DMS153 treated with DMSO at 0.1 percent for 48 hours (cell line): ENCODE data around the gene IRAK3.
"Not testable (repeated sequence)": the region's sequence is repeated elsewhere in the genome, so short reads cannot be mapped to it uniquely, and the experiment has no call there.

Experiments
- DNase-seq: peaks from one replicate; lab custom pipeline; 2025; ENCODE audit not compliant: unreplicated experiment; lab: John Stamatoyannopoulos, UW

Gene IRAK3

DNA sequence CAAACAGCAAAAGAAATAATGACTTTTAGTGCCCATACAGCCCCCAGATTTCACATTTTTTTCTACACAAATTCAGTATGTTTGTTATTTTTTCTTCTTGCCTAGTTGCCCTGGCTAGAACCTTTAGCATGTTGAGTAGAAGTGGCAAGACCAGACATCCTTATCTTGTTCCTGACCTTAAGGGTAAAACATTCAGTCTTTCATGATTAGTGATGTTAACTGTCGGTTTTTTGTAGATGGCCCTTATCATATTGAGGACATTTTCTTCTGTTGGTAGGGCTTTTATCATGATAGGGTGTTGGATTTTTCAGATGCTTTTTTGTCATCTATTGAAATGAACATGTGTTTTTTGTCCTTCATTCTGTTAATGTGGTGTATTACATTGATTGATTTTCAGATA is 17.1 kb downstream of the IRAK3 start:
- no peak for DNase-seq

DNA sequence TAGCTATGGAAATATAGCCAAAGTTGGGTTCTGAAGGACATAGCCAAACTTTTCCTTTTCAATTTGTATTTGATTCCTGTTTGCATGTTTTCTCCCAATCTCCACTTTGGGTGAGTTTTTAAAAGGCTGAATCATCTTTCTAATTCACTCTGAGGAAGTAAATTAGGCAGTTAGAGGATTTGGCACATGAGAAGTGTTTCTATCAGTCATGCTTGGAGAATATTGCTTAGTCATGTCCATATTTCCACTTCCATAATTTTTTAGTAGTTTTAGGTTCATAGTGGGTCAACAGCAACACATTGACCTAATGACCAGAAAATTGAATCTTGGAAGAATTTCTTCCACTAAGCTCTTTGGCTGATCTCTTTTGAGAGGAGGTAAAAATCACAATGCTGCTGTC is 21.8 kb downstream of the IRAK3 start:
- DNase-seq = no peak

DNA sequence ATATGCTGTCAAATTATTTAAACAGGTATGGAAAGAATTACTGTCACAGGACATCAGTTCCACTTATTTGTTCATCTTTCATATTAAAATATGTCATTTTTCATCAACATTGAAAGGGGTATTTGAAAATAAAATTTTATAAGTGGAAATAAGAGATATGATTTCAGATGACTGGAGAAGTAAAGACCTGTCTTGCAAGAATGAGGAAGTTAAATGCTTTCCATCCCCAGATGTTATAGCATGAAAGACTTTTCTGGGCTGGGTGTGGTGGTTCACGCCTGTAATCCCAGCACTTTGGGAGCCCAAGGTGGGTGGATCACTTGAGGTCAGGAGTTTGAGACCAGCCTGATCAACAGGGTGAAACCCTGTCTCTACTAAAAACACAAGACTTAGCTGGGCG is 22.6 kb downstream of the IRAK3 start:
- not testable (repeated sequence) for DNase-seq

DNA sequence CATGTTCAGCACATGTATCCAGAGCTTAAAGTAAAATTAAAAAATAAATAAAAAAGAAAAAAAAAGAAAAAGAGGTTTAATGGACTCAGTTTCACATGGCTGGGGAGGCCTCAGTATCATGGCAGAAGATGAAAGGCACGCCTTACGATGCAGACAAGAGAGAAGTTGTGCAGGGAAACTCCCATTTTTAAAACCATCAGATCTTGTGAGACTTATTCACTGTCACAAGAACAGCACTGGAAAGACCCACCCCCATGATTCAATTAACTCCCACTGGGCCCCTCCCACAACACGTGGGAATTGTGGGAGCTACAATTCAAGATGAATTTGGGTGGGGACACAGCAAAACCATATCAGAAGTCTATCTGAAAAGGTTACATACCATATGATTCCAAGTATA is 24.0 kb downstream of the IRAK3 start:
- DNase-seq = not testable (repeated sequence)

DNA sequence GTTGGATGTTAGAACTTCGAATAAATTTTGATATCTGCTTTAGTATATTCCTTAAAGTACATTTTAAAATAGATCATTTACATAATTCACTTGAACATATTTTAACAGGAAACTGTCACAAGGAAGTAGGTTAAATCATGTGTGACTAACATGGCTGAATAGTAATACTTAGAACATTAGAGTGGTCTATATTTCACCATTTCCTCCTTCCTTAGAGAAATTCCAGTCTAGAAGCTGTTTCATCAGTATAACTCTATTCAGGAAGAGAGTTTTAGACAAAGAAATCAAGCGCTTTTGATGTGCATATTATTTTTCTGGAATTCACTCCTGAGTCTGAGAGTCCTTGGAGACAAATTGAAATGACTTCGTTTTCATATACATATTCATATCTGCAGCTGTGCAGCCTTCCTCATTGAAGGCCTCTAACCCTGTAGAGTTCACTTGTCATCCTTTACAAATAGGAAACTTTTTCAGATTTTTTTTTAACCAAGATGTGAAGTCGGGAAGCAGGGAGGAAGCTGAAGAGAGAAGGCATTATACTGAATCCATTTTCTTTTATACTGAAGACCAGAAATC is 28.4 kb downstream of the IRAK3 start:
- DNase-seq = no peak

DNA sequence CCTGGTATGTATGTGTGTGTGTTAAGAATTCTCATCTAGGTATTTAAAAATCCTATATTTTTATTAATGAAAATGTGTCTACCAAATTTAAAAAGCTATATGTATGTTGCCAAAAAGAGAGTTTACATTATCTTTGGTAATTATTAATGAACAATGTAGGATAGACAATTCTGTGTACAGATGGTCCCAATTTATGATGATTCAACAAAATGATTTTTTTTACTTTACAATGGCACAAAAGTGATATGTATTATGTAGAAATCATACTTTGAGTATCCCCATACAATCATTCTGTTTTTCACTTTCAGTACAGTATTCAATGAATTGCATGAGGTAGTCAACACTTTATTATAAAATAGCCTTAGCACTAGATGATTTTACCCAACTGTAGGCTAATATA is 39.4 kb downstream of the IRAK3 start:
- no peak for DNase-seq

DNA sequence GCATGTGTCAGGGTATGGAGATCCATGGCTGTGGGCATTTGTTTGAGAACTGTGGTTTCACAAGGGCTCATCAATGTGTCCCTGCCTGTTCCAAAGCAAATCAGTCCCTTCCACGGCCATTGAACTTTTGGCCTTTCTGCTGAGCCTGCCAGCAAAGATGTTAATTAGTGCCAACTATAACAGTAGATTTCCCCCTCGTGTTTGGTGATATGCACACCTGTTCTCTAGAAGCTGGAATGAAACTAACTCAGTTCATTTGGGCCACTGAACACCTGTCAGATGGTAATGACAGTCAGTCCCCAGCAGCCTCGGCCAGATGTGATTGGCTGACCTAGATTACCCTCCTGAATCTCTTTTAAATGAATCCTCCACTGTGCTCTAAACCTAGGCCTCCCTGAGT is 43.2 kb downstream of the IRAK3 start:
- no peak for DNase-seq

DNA sequence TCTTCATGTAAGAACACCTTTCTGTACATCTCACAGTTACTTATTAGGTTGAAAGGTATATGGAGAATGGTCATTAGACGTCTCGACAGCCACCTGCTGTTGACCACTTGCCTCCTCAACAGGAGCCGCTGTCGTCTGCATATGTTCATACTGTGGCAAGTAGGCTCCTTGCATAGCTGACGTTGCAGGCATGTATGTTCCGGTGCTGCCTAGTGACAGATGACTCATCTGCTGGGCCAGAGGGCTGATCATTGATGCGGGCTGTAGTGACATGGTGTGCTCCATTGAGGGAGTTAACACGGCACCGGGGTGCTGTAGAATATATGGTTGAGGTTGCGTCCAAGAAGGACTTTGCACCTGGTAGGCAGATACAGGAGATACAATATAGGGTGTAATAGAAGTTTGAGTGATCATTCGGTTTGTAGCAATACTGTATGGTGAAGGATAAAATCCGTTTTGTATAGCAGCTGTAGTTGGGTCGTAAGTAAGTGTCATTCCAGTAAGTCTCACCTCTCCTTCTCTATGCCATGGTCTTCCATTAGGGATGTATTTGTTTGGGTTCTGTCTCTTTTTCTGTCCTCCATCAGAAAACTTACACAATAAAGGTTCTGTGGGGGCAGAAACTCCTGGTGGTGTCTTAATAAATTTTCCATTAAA is 45.2 kb downstream of the IRAK3 start:
- DNase-seq = peak; percentile 57

DNA sequence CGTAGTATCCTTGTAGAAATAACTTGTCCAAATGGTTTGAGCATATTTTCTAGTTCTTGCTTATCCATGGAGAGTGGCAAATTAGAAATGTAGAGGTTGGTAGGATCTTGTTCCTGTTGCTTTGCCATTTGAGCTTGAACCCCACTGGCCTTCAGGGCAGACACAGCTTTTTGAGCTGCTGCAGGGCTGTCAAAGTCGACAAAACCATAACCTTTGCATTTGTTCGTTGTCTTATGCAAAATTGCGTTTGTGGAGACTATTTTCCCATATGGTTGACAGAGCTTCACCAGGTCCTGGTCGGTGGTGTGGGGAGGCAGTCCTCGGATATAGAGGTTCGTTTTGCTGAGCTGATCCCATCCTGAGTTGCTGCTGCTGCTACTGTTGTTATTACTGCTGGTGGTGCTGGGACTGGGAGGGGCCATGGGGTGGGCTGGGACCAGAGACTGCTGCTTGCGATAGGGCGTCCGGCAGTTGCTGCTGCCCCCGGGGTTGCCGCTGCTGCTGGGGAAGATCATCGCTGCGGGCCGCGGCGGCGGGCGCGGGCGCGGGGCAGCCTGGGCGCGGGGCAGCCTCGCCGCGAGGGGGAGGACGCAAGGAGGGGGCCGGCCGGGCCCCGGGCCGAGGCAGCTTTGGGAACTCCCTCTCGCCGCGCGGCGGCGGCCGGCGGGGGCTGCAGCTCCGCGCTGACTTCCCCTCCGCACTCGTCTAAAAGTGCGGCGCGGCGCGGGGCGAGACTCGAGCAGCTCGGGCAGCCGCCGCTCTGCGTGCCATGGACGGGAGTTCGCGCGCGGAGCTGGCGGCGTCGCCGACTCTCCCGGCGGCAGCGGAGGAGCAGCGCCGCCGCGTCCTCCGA is 46.0 kb downstream of the IRAK3 start:
- DNase-seq = not testable (repeated sequence)

DNA sequence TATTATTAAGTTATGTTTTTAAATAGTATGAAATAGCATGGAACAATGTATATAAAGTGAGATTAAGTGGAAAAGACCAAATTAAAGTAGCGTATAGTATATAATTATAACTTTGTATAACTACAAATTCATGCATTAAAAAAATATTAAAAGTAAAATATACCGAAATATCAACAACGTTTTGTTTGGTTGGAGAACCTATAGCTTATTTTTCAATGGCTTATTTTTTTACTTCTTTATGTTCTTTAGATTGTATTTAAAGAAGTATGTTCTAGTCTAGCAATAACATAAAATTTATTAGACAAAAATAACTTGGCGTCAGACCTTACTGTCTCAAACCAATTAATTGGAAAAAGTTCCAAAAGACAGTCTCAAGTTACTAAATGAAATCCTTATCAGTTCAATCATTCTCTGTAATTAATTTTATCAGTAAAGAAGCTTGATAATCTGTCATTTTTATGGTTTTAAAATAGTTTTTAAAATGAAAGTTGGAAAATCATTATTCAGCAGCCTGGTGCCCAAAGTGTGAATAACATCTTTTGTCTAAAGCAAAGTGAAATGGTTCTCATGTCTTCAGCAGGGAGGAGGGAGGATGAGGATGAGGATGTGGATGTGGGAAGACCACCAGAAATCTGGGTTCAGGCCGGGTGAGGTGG is 46.7 kb downstream of the IRAK3 start:
- DNase-seq = no peak

DNA sequence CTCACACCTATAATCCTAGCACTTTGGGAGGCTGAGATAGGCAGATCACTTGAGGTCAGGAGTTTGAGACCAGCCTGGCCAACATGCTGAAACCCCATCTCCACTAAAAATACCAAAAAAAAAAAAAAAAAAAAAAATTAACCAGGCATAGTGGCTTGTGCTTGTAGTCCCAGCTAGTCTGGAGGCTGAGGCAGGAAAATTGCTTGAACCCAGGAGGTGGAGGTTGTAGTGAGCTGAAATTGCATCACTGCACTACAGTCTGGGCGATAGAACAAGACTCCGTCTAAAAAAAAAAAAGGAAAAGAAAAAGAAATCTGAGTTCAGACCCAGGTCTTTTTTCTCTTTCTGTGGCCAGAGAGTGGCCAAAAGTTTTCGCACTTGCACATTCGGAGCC is 47.3 kb downstream of the IRAK3 start:
- DNase-seq = not testable (repeated sequence)

DNA sequence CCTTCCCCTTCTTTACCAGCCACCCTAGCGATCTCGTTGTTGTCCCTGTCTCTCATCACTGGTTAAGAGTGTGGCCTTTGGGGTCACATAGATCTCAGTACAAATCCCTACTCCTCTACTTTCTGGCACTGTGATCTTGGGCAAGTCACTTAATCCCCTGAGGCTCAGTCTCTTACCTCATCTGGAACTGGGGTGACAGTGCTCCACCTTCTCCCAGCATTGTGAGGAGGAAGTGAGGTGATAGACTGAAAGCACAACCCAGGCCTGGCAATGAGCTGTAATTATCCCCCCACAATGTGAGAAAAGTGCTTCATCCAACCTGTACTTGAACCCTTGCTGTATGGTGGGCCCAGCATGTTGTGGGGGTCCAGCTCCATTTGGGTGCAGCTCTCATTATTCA is 48.0 kb downstream of the IRAK3 start:
- DNase-seq = no peak

DNA sequence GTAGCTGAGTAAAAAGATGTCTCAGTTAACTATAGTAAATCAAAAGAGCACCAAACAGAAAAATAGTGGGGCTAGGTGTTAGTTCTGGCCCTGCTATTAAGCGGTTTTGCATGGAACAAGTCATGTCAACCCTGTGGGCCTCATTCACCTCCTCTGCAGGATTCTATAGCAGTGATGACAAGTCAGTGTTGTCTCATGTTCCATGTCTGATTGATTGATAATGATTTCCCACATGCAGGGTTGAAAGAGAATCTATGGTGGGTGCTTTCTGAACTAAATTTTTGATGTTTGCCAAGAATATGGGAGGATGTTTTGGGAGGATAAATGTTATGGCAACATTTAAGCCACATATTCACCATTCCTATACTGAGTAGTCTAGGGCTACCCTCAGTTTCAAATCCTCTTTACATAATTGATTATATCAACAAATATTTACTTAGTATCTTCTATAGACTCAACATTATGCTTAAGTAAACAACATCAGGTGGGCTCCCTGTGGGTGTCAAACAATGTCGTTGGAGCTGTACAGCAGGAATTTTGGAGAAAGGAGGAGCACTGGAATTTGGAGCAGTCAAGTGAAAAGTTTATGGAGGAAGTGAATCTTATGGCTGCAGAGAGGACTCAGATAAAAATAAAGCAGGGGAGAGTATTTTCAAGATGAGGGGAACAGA is 48.6 kb downstream of the IRAK3 start:
- DNase-seq = no peak

DNA sequence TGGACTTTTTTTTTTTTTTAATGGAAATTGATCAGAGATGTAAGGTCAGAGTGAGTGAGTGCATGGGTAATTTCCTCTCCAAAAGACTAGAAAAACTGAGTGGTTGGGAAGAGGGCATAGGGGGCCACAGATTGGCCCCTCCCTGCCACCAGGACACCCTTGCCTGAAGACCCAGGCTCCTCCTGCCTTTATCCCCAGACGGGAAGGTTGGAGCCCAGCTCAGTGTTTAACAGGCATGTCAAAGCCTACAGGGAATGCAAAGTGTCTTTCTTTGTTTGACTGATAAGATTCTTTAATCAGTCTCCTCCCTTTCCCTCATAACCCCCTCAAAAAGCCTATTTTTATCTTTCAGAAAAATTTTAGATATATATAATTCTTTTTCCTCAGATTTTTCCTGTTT is 50.3 kb downstream of the IRAK3 start:
- DNase-seq = no peak

DNA sequence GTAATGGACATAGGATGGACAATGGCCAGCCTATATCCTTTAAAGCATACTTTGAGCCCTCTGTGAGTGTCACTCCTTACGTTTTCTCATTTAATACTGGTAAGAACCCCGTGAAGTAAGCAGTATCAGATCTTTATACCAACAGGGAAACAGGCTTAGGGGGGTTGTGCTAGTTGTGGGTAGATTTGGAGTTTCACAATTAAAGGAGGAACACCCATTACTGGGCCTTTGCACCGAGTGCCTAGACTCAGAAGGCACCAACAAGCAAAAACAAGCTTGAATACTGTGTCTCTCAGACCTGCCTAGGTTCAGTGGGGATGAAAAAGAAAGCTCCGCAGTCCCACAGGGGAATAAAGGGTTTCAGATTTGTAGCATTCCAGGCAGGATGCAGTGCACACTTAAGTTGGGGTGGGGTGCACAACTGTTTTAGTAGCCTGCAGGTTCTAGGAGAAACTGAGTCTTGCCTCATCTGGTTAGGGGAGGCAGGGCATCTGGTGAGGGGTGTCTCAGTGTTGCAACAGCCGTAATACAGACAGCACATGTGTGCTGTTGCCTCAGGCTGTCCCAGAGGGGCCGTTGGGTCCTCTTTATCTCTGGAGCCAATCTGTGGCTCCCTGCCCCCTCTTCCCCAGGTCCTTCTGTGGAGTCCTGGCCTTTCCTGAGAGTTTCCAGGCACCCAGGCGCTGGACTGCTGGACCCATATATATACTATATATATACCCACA is 51.2 kb downstream of the IRAK3 start:
- DNase-seq = no peak

DNA sequence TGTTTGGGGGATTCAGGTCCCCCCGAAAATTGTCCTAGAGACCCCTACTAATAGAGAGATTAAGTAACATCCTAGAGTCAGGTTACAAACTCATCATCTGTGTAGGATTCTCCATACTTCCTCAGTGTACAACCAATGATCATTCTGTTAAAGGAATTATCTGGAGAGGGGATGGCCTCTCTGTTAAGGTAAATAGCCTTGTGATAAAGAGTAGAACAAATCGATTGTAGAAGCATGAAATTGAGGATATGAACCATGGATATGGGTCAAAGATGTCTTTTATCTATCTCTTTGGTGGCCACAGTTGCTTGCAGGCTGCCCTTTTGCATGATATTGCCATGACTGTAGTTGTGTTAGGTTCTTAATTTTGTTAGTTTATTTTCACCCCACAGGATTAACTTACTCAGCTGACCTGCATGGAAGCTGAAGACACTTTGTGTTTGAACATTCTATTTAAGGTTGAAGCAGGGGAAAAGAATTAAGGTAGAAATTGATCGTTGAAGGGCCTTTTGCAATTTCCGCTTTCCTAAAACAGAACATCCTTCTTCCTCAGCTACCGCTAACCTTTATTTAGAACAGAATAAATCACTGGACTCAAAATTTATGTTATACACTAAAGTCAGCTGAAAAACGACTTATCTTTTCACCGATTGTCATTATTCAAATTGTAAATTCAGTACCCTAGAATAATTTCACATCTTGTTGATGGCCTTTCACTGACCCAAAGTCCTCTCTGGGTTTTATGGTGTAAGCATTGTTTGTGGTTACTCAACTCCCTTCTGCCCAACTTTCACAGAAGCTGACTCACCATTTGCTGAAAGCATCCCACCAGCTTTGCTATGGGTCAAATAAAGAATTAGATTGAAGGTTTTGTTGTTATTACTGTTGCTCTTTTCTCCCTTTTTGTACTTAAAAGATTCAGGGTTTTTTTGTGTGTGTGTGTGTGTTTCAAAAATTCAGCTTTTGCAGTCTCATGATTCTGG is 52.3 kb downstream of the IRAK3 start:
- DNase-seq = no peak

DNA sequence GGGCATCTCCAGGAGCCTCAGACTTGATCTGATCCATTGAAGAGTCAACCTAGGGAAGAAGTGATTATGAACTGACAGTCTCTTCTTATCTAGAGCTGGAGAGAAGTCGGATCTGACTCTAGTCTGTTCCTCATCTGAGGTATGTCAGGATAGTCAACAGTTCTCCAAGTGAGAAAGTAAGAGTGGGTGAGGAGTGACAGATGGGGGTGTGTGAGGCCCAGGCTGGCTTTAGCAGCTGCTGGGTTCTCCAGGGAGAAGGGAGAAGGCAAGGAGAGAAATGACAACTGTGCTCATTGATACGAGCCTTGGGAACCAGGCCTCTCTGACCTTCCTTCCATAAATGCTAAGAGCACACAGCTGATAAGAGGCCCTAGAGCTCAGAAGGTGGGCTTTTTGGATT is 53.3 kb downstream of the IRAK3 start:
- no peak for DNase-seq

DNA sequence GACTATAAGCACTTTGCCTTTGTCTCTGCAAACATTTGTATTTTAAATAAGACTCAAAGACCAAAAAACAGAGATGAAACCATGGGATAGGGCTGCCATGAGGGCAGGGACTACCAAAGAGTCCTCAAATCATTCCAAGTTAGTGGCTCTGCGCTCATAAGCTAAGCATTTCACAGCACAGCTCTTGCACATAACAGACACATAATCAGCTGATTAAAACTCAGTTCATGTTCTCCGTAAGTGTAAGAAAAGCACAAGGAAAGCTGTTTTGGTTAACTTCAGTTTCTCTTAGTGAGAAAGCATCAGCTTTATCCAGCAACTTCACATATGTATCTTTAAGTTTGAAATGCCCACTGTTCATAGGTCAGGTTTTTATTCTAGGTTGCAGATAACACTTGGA is 54.9 kb downstream of the IRAK3 start:
- DNase-seq = no peak

DNA sequence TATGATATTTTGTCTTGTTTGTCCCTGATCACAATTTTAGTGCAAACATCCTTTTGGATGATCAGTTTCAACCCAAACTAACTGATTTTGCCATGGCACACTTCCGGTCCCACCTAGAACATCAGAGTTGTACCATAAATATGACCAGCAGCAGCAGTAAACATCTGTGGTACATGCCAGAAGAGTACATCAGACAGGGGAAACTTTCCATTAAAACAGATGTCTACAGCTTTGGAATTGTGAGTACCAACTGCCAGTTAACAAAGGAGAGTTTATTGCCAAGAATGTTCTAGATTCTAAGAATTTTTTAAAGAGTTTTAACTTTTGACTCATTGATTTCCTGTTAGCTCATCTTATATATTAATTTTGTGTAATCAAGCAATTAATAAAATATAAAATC is 55.4 kb downstream of the IRAK3 start:
- no peak for DNase-seq
